ENCODE results near the gene TTC39B.
A peak's percentile ranks its signal among the peaks of the same experiment; 100 is the strongest.

Gene TTC39B

DNA sequence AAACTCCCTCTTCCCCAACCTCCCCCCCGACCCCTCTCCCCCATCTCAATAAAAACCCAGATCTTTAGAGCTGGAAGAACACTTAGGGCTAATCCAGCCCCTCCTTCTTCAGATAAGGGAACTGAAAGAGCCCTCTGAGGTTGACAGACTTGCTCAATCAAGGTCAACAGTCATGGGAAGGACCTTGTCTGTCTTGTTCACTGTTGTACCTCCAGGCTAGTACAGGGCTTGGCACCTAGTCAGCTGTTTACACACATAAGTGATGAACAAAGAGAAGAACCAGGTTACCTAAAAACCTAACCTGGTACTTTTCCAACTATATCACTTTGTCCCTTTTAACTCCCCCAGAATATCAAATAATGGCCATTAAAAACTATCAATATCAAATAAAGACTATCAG lies 2.4 kb downstream of the TTC39B start:
- DNase-seq (ENCODE audit: low read depth in 1 of 2, low spot score in 1 of 2), result no peak

DNA sequence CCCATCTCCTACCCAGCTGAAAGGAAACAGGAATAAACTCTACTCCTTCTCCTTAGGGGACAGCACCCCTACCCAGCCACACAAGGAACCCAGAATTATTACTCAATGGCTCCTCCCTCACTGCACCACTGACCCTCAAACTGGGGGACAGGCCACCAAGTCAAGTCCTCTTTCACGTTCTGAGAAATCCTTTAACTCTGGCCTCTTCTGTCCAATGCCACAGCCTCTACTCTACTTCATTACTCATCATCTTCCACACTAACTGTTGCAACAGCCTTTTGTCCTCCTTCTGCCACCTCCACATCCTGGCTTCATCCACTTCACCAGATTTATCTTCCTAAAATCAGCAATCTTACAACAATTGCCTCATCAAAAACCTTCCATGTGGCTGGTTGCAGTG lies 6.8 kb downstream of the TTC39B start:
- DNase-seq (ENCODE audit: low read depth in 1 of 2, low spot score in 1 of 2), result no peak

DNA sequence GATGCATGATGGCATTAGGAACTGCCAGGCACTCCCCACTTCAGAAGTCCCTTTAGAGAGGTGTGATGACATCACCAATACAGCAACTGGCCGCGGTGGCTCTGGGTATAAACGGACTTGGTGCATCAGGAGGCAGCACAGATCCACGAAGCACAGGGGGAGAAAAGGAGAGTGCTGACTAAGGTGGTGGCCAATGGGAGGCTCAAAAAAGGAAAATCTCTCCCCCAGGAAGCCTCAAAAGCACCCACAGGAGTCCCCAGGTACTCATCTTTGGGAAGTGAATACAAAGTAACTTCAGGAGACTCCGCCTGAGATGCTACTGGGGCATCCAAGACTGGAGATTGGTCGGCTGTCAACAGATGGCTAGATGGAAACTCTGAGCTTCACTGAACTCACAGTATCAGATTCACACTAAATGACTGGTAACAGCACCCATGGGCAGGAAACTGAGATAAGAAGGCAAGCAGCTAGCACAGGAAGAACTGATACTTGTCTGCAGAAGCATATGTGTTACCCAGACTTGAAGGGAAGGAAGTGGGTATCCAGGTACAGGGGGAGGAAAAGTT lies 7.6 kb downstream of the TTC39B start:
- DNase-seq (ENCODE audit: low read depth in 1 of 2, low spot score in 1 of 2), result peak in 1 of 2 donors; percentile 70

DNA sequence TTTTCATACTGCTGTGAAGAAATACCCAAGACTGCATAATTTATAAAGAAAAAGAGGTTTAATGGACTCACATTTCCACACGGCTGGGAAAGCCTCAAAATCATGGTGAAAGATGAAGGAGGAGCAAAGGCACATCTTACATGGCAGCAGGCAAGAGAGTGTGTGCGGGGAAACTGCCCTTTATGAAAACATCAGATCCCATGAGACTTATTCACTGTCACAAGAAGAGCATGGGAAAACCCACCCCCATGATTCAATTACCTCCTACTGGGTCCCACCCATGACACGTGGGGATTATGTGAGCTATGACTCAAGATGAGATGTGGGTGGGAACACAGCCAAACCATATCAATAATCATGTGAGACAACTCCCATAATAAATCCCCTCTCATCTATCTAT lies 8.7 kb downstream of the TTC39B start:
- no peak for DNase-seq (ENCODE audit: low read depth in 1 of 2, low spot score in 1 of 2)

DNA sequence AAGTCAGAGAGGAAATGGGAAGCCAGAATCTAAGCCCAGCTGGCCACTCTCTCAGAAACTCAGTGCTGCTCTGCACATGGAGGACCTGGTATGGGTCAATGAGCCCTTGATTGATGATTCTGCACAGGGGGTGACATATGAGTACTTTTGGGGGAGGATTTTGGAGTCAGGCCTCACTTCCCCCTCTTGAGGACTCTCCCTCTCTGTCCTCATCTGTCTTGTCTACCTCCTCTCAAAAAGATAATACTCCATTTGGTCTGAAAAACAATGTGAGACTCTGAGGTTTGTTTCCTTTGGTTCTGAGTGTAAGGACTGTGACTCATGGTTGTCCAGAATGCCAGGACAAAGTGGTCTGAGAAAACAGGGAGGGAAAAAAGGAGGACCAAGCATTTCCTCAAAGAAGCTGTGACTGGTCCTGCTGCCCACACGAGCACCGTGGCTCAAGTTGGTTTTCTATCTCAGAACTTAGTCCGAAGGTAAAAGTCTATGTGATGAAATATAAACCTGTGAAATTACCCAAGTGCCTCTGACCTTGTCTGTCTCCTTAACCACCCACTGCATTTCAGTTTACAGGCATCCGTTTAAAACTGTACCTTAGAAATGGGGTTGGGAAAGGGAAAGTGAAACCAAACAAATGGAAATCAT lies 11.1 kb downstream of the TTC39B start:
- no peak for DNase-seq (ENCODE audit: low read depth in 1 of 2, low spot score in 1 of 2)

DNA sequence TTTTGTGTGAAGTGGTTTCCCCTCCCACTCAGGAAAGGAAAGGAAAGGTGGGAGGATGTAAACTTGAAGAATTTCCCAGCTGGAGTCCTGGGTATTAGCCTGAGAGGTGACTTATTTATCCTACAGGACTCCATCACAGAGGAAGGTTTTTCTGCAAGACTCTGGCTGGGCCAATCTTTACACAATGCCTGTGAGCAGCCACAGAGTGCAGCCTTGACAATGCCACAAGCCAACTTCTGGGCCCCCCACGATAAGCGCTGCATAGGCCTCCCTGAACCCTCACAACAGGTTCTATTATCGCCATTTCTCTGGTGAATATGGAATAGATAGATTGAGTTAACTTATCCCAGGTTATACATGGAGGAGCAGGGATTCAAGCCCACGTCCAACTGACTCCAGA lies 12.4 kb downstream of the TTC39B start:
- no peak for DNase-seq (ENCODE audit: low read depth in 1 of 2, low spot score in 1 of 2)

DNA sequence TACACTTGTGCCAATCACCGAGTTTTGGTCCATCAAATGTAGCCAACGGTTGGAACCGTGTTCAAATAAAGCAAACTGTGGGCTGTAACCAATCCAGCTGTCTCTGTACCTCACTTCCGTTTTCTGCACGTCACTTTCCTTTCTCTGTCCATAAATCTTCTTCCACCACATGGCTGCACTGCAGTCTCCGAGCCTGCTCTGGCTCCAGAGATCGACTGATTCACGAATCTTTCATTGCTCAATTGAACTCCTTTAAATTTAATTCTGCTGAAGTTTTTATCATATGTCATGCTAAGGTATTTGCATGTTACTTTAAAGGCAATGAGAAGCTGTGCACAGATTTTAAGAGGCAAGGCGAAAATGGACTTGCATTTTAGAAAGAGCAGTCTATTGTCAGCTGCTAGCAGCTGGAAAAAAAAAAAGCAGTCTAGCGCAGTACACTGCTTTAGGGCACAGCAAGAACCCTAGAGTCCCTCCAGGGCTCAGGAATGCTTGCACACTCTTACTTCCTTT lies 13.2 kb downstream of the TTC39B start:
- DNase-seq (ENCODE audit: low read depth in 1 of 2, low spot score in 1 of 2), result no peak

DNA sequence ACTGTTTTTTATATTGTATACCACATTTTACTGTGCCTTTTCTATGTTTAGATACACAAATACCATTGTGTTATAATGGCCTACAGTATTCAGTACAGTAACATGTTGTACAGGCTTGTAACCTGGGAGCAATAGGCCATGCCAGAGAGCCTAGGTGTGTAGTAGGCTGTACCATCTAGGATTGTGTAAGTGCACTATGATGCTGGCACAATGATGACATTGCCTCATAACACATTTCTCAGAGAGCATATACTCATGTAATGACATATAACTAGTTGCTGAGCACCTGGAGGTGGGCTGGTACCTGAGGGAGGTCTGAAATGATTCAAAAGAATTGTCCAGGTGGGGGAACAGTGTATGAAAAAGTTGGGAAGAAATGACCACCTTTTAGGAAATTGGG lies 13.9 kb downstream of the TTC39B start:
- DNase-seq (ENCODE audit: low read depth in 1 of 2, low spot score in 1 of 2), result no peak

DNA sequence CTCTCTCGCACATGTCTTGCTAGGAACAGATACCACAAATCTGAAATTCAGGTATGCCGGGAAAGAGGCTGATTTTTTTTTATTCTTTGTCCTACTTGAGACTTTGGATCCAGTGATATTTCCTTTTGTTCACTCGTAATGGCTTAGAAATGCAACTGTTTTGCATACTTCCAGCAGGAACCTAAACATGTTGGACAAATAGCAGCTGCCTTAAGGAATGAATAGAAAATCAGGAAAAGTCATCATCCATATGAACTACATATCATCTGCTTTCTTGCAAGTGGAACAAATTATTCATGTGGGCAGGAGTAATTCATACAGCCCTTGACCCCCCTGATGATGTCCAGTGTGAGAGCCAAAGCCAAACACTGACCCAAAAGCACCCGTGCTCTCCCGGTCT lies 17.4 kb downstream of the TTC39B start:
- no peak for DNase-seq (ENCODE audit: low read depth in 1 of 2, low spot score in 1 of 2)

DNA sequence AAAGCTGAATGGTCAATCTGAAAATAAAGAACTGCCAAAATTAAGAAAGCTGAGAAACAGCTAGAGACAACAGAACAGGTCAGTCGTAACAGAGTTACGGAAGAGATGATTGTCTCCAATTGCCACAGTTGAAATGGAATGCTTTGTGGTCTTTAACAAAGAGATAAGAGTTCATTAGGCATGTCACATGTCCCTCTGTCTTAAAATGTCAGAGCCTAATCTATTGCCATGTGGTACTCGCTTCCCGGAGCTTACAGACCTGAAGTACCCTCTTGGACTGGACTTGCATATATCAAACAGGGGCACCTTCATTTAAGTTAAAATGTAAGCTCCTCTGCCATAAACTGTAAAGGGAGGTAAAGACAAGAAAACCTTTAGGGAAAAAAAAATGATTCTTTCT lies 19.7 kb downstream of the TTC39B start:
- DNase-seq (ENCODE audit: low read depth in 1 of 2, low spot score in 1 of 2), result no peak

DNA sequence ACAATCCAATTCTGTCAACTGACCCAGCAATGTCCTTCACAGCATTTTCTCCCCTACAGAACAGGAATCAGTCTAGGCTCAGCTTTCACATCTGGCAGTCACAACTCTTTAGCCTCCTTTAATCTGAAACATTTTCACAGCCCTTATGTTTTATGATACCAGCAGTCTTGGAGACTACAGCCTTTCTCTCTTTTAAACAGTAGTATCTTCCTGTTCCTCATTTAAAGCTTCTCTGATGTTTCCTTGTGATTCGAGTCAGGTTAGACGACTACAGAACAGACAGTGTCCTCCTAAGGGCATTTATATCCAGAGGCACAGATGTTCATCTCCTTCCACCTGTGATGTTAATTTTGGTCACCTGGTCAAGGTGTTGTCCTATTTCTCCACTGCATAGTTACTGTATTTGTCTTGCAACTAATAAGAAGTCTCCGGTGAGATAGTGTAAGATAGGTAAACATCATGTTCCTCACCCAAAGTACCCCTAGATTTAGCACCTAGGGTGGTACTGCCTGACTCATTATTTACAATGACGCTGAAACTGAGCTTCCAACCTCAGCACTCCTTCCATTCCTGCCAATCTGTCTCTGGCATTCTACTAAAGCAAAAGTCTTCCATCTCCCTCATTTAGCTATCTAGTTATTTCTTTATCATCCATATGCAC lies 20.7 kb downstream of the TTC39B start:
- DNase-seq (ENCODE audit: low read depth in 1 of 2, low spot score in 1 of 2), result no peak

DNA sequence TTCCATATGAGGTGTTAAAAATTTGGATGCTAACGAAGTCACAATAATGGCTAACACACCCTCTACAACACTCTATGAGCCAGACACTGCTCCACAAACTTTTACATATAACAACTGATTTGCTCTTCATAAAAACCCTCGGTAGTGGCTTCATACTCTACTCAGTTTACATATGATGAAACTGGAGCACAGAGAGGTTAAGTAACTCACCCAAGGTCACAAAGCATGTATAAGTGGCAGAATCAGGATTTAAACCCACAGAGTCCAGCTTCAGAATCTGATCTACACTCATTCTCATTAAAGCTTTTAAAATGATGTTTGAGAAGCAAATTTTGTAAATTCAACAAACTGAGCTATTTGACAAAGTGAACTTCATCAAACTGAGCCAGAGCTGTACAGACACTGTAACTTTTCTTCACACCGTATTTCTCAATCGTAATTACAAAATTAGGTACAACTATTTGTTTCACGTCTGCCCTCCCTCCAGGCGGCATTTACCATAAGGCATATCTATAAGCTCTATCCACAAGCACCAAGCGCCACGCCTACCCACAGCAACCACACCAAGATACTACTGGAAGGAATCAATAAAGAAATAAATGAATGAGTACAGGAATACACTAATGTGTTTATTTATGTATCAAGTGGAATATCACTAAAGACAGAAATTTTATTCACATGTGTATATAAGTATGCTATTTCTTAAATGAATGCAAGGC lies 24.3 kb downstream of the TTC39B start:
- DNase-seq (ENCODE audit: low read depth in 1 of 2, low spot score in 1 of 2), result no peak

DNA sequence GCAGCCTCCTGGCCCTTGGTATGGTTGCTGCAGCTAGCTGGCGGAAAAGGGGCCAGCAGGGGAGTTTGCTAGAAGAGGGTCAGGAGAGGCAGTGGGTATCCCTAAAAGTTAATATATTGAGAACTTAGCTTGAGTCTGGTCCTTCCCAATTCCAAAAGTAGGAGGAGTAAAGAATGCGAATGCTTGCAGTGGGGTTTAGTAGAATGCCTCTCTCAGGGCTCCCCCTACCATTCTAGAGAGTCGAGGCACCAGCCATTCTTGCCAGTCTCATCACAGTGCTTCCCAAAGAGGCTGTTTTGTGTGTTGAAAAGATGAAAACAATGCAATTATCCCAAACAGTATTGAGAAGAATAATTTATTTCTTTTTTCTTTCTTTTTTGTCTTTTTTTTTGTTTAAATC lies 26.4 kb downstream of the TTC39B start:
- DNase-seq (ENCODE audit: low read depth in 1 of 2, low spot score in 1 of 2), result no peak

DNA sequence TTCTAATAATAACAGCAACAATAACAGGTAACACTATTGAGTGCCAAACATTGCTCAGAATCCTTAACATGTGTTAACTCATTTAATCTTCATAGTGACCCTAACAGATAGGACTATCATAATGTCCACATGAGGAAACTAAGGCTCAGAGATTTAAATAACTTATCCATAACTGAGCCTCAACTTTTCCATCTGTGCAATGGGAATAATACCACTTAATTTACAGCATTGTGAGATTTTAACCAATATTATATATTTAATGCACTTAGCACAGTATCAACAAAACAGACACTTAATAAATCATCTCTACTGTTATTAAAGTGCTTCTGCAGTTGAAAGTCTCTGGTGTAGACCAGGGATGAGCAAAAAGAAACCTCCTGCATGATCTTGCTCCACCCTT lies 28.2 kb downstream of the TTC39B start:
- no peak for DNase-seq (ENCODE audit: low read depth in 1 of 2, low spot score in 1 of 2)

DNA sequence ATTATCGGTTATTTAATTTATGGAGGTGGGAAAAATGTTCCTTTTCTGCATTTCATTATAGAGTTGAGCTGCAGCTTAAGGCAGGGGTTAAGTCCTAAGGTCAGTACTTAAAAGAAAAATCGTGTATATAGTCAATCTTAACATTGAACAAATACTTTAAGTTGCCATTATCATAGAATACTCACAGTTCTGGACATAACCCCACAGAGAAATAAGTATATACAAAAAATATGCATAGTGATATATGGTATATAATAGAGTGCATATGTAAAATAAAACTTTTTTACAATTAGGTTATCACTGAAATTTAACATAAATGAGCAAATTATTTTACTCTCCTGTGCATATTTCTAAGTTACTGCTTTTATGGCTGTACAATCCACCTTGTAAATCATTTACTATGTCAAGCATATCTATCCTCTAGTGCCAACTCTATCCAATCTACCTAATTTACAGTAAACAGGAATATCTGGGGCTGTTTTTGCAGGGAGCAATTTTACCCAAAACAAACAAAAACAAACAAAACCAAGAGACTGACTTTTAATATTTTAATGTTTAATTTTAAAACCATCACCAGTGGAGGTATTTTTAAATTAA lies 28.8 kb downstream of the TTC39B start:
- no peak for DNase-seq (ENCODE audit: low read depth in 1 of 2, low spot score in 1 of 2)

DNA sequence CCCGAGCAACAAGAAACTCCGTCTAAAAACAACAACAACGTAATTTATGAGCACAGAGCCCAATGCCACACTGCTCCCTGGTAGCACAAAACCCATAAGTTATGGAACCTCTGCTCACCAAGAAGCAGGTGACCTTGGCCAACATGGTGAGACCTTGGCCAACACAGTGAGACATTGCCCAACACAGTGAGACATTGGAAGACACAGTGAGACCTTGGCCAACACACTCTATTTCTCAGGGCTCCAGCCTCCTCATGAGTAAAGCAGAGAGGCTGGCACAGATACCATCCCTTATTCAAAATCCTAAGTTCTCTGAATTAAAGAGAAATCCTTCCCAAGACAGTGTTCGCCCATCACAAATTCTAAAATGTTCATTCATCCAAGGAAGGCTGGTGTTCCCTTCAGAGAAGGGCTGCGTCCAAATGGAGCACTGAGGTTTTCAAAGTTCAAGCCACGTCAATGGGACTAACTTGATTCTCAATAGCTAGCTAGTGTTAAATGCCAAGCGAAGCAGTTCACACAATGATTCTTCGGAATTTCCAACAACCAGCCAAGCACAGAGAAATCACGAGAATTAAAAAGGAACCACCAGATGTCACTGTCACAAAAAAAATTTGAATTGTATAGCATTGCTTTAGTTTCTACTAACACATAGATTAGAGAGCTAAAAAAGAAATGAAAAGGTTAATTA lies 29.5 kb downstream of the TTC39B start:
- DNase-seq (ENCODE audit: low read depth in 1 of 2, low spot score in 1 of 2), result no peak

DNA sequence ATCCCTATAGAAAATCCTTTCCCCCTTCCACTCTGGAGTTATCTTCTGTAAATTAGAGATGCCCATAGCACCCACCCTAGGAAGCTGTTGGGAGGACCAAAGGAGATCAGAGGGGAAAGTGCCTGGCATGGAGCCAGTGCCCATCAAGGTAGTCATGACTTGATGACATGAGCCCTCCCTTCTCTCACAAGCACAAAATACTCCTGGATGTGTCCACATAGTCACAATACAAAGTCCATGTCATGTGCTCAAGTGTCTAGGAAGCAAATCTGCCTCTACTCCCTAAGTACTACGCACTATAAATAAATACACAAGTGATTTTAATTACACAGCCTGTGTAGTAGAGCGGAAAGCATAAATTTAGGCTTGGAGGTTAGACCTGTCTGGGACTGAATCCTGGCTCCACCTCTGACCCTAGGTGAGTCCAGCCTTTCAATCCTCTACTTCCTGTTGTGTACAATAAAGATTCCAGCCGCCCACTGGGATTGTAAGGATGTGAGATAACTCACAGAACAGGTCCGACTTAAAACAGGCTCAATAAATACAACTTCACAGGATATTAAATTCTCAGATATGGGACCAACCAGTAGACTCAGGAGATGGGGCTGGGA lies 30.6 kb downstream of the TTC39B start:
- no peak for DNase-seq (ENCODE audit: low read depth in 1 of 2, low spot score in 1 of 2)

DNA sequence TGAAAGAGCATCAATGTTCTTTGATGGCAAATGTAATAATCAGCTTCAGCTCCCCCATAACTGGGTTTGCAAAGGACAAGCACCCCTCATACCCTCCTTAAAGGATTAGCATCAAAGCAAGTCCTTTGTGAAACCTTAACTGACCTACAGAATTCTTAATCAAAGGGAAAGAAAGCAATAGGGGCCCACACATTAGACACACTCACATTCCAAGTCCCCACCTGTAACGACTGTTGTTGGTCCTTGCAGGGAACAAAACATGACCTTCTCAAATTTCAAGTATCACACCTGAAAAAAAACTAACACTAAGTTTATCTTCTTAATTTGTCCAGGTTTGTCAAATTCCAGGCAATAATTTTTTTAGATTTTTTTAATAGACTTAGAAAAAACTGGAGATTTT lies 32.6 kb downstream of the TTC39B start:
- no peak for DNase-seq (ENCODE audit: low read depth in 1 of 2, low spot score in 1 of 2)

DNA sequence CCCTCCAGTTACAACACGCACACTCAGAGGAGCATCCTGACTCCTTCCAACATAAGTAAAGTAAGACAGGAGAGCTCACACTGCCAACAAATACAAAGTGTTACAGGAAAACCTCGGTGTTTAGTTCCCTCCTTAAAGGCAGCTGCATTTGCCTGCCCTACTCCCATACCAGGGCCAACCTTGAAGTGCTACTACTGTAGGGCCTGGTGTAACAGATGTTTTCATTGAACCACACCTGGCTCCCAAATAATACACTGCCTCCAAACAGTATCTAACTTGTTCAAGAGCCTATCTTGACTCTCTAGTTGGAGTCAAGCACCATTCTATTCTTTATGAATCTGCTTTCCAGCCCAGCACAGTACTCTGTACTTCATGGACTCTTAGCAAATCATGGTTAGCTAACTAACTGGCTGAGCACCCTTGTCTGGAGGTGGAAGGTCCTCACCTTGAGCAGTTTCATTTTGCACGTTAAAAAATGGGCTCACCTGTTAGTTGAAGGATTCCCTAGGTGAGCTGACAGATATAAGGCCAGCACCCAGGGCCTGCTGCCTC lies 34.6 kb downstream of the TTC39B start:
- DNase-seq (ENCODE audit: low read depth in 1 of 2, low spot score in 1 of 2), result no peak

DNA sequence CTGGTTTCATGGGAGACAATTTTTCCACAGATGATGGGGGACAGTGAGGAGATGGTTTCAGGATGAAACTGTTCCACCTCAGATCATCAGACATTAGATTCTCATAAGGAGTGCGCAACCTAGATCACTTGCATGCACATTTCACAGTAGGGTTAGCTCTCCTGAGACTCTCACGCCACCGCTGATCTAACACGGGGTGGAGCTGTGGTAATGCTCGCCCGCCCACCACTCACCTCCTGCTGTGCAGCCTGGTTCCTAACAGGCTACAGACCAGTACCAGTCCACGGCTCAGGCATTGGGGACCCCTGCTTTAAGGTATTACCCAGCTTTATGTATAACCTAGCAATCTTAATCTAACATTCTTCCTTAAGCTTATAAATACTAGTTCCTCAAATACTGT lies 35.6 kb downstream of the TTC39B start:
- no peak for DNase-seq (ENCODE audit: low read depth in 1 of 2, low spot score in 1 of 2)
